ENCODE measurements around the gene SMPD2.

DNA sequence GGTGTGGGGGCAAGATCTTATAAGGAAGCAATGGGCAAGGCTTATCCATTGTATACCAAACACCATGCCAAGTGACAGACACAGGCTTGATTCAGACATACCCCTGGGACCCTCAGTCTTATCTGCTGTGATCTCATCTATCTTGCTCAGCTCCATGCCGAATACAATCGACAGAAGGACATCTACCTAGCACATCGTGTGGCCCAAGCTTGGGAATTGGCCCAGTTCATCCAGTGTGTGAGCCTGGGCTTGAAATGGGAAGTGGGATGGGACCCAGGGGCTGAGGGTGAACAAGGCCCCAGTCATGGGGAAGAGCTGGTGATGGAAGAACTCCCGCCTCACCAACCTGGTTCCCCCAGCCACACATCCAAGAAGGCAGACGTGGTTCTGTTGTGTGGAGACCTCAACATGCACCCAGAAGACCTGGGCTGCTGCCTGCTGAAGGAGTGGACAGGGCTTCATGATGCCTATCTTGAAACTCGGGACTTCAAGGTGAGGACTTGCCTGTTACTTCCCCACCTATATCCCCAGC is 1.9 kb downstream of the SMPD2 start:
- TF ChIP-seq, protein P1, sequence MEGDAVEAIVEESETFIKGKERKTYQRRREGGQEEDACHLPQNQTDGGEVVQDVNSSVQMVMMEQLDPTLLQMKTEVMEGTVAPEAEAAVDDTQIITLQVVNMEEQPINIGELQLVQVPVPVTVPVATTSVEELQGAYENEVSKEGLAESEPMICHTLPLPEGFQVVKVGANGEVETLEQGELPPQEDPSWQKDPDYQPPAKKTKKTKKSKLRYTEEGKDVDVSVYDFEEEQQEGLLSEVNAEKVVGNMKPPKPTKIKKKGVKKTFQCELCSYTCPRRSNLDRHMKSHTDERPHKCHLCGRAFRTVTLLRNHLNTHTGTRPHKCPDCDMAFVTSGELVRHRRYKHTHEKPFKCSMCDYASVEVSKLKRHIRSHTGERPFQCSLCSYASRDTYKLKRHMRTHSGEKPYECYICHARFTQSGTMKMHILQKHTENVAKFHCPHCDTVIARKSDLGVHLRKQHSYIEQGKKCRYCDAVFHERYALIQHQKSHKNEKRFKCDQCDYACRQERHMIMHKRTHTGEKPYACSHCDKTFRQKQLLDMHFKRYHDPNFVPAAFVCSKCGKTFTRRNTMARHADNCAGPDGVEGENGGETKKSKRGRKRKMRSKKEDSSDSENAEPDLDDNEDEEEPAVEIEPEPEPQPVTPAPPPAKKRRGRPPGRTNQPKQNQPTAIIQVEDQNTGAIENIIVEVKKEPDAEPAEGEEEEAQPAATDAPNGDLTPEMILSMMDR (IDR thresholded peaks at IDR 0.05 in 2 of 3, conservative IDR thresholded peaks at IDR 0.05 in 1 of 3; ENCODE audit: borderline replicate concordance in 1 of 3, insufficient read depth in 1 of 3, low read depth in 2 of 3, low read length in 2 of 3) = no peak
- no peak for TF ChIP-seq POLR2A (IDR thresholded peaks at IDR 0.05; ENCODE audit: borderline replicate concordance, extremely low read depth, insufficient read depth, insufficient read length)

Measured in HCT116 (cell line).